Ishikawa (cell line): ENCODE results near the gene OTUD5.

Experiments used
- CEBPB ChIP-seq: IDR thresholded peaks from 2 replicates; pipeline ENCODE4 v1.6.1; 2012
- CREB1 ChIP-seq: IDR thresholded peaks from 2 replicates; pipeline ENCODE4 v1.6.1; 2012; ENCODE audit warnings: low read depth
- EGR1 ChIP-seq: IDR thresholded peaks from 2 replicates; pipeline ENCODE4 v1.6.1; 2012
- EP300 ChIP-seq: IDR thresholded peaks from 2 replicates; pipeline ENCODE4 v1.6.1; 2012; ENCODE audit warnings: borderline replicate concordance
- FOXM1 ChIP-seq: IDR thresholded peaks from 2 replicates; pipeline ENCODE4 v1.6.1; 2012; ENCODE audit warnings: low read depth, borderline replicate concordance
- NFIC ChIP-seq: IDR thresholded peaks from 2 replicates; pipeline ENCODE4 v1.6.1; 2012
- RAD21 ChIP-seq: IDR thresholded peaks from 2 replicates; pipeline ENCODE4 v1.6.1; 2012; ENCODE audit warnings: low read depth
- TAF1 ChIP-seq: IDR thresholded peaks from 2 replicates; pipeline ENCODE4 v1.6.1; 2012; ENCODE audit warnings: low read depth, mild to moderate bottlenecking
- TCF12 ChIP-seq: IDR thresholded peaks from 2 replicates; pipeline ENCODE4 v1.6.1; 2012; ENCODE audit warnings: low read depth
- TEAD4 ChIP-seq: IDR thresholded peaks from 2 replicates; pipeline ENCODE4 v1.6.1; 2012
- YY1 ChIP-seq: IDR thresholded peaks from 2 replicates; pipeline ENCODE4 v1.6.1; 2012; ENCODE audit warnings: low read depth
- ZBTB7A ChIP-seq: IDR thresholded peaks from 2 replicates; pipeline ENCODE4 v1.6.1; 2012; ENCODE audit warnings: low read depth
- TF ChIP-seq, protein P1 (sequence below): IDR thresholded peaks from 2 replicates; pipeline ENCODE4 v1.6.1; 2012; ENCODE audit warnings: low read depth, mild to moderate bottlenecking
- TF ChIP-seq, protein P2 (sequence below): IDR thresholded peaks from 2 replicates; pipeline ENCODE4 v1.6.1; 2012
- TF ChIP-seq, protein P3 (sequence below): IDR thresholded peaks from 2 replicates; pipeline ENCODE4 v1.6.1; 2012

The OTUD5 gene

DNA sequence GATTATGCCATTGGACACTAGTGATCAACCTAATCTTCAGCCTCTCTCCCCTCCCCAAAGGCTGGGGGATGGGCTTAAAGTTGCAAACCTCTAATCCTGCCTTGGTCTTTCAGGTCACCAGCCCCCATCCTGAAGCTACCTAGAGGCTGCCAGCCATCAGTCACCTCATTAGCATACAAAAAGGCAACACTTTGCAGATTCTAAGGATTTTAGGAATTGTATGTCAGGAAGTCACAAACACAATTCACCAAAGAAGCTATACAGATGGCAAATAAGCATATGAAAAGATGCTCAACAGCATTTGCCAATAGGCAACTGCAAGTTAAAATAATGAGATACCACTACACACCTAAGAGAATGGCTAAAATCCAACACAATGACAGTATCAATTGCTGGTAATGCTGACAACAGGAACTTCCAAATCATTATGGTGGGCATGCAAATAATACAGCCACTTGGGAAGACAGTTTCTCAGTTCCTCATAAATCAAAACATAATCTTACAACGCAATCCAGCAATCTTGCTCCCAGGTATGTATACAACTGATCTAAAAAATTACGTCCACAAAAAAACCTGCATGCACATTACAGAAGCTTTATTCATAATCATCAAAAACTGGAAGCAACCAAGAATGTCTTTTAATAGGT lies 29.5 kb downstream of the OTUD5 start:
- TF ChIP-seq TEAD4 (no peak), EGR1 (no peak), EP300 (no peak), TCF12 (no peak), FOXM1 (no peak), NFIC (no peak), ZBTB7A (no peak), CEBPB (no peak), RAD21 (no peak), CREB1 (no peak), TAF1 (no peak), YY1 (no peak)
- TF ChIP-seq, protein P1, sequence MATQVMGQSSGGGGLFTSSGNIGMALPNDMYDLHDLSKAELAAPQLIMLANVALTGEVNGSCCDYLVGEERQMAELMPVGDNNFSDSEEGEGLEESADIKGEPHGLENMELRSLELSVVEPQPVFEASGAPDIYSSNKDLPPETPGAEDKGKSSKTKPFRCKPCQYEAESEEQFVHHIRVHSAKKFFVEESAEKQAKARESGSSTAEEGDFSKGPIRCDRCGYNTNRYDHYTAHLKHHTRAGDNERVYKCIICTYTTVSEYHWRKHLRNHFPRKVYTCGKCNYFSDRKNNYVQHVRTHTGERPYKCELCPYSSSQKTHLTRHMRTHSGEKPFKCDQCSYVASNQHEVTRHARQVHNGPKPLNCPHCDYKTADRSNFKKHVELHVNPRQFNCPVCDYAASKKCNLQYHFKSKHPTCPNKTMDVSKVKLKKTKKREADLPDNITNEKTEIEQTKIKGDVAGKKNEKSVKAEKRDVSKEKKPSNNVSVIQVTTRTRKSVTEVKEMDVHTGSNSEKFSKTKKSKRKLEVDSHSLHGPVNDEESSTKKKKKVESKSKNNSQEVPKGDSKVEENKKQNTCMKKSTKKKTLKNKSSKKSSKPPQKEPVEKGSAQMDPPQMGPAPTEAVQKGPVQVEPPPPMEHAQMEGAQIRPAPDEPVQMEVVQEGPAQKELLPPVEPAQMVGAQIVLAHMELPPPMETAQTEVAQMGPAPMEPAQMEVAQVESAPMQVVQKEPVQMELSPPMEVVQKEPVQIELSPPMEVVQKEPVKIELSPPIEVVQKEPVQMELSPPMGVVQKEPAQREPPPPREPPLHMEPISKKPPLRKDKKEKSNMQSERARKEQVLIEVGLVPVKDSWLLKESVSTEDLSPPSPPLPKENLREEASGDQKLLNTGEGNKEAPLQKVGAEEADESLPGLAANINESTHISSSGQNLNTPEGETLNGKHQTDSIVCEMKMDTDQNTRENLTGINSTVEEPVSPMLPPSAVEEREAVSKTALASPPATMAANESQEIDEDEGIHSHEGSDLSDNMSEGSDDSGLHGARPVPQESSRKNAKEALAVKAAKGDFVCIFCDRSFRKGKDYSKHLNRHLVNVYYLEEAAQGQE, result no peak
- TF ChIP-seq, protein P2, sequence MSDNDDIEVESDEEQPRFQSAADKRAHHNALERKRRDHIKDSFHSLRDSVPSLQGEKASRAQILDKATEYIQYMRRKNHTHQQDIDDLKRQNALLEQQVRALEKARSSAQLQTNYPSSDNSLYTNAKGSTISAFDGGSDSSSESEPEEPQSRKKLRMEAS, result no peak
- TF ChIP-seq, protein P3, sequence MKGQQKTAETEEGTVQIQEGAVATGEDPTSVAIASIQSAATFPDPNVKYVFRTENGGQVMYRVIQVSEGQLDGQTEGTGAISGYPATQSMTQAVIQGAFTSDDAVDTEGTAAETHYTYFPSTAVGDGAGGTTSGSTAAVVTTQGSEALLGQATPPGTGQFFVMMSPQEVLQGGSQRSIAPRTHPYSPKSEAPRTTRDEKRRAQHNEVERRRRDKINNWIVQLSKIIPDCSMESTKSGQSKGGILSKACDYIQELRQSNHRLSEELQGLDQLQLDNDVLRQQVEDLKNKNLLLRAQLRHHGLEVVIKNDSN, result no peak

DNA sequence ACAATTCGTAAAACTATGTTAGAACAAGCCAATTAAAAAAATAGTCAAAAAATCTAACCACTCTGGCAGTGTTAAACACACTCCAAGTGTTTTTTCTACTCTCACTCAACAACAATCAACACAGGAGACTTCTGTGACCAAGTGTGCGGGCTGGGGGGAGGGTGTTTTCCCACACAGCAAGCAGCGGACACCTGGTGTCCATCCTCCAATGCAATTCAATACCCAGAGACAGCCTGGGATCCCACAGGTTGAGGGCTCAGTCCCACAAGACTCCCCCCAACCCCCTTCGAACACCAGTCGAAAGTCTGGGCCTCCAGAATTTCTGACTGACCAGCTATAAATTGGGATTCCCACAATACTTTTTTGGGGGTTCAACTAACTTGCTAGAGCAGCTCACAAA lies 30.3 kb downstream of the OTUD5 start:
- TF ChIP-seq EP300 (no peak), RAD21 (no peak), TAF1 (no peak), EGR1 (no peak), ZBTB7A (no peak), CREB1 (no peak), TCF12 (no peak), CEBPB (no peak), YY1 (no peak), FOXM1 (no peak), TEAD4 (no peak), NFIC (no peak)
- TF ChIP-seq, protein P2, result no peak
- TF ChIP-seq, protein P3, result no peak
- TF ChIP-seq, protein P1, result no peak

DNA sequence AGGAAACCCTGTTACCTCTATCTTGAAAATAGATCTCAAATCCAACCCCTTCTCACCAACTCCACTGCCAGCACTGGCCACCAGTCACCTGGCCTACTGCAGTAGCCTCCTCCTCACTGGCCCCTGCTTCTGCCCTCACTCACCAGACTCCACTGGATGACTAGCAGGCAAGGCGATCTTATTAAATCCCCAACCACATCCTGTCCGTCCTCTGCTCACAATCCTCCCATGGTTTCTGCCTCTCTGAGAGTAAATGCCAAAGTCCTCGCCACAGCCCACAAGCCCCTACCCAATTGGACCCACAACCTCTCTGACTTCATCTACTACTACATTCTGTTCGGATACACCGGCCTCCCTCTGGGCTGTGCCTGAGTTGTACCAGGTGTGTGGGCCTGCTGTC lies 33.1 kb downstream of the OTUD5 start:
- TF ChIP-seq, protein P3, result no peak
- TF ChIP-seq TEAD4 (no peak), TCF12 (no peak), EGR1 (no peak), NFIC (no peak), FOXM1 (no peak), CEBPB (no peak)
- TF ChIP-seq, protein P1, result no peak

DNA sequence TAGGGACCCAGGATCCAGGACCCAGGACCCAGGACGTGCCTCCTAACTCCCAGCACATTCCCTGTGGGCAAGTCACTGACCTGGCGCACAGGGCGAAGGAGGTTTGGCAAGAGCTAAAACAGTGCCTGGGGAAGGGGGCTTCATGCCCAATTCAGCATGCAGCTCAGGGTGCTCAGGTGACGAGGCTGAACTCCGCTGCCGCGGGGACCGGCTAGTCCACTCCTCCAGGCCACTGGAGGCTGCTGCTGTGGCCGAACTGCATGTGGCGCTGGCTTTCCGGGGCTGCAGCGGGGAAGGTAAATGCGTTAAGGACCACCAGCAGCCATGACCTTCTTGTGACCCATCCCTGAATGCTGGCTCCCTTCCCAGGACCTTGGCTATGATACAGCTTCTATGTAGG lies 33.6 kb downstream of the OTUD5 start:
- no peak for TF ChIP-seq FOXM1
- TF ChIP-seq, protein P1, result no peak
- TF ChIP-seq EP300, result no peak
- no peak for TF ChIP-seq EGR1
- TF ChIP-seq TCF12, result no peak
- TF ChIP-seq, protein P2, result no peak
- TF ChIP-seq TEAD4, result no peak
- TF ChIP-seq YY1, result no peak
- no peak for TF ChIP-seq CREB1
- no peak for TF ChIP-seq CEBPB
- no peak for TF ChIP-seq RAD21
- TF ChIP-seq, protein P3, result no peak
- TF ChIP-seq ZBTB7A, result no peak
- no peak for TF ChIP-seq NFIC
- no peak for TF ChIP-seq TAF1
